Measurements from ENCODE around the gene PINK1.

GRCh38 chr1:20593756-20594155 is 39.5 kb upstream of the PINK1 start:
- TF ChIP-seq CTCF (IDR thresholded peaks at IDR 0.05; ENCODE audit: poor library complexity) (no peak), EZH2phosphoT487 (IDR thresholded peaks at IDR 0.05; ENCODE audit: low read depth, severe bottlenecking, unreplicated experiment) (no peak), EZH2 (IDR thresholded peaks at IDR 0.05; ENCODE audit: borderline replicate concordance) (no peak)
